ENCODE results near the gene GJD4. TPM values are rescaled to one million over a fixed set of nuclear protein-coding genes. Genes with fewer than 3 reads are reported as not detected.

GJD4 gene
- total and polyA plus RNA-seq, 2 of the 4 experiments (the other 2 are of a cell fraction) = not detected

DNA sequence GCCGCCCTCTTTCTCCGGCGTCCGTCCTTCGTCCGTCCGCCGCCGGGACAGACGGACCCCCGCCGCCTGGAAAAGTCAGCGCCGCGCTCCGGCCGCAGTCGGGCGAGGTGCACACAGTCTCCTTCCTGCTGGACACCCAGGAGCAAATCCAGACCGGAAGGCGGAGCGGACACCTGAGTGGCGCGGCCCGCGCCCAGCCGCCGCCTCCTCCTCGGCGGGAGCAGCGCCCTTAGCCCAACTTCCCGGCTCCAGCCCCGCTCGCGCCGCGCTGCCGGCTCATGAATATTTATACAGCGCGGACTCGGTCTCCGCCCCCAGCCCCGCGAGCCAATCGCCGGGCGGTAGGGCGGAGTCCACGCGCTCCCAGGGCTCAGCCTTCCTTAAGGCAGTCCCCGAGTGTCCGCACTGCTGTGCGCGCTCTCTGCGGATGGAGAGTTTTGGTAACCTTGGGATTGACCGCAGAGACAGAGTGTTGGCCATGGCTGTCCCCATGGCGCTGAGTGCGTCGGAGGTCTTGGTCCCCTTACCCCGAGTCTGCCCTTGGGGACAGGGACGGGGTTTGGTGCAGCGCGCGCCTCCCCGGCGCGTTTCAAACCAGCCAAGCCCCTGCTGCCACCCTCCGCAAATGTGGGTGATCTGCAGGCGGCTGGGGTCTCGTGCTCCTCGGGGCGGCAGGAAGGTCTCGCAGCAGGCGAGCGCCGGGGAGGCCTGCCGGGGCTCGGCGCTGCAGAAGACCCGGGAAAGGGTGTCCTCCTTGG lies 37.1 kb downstream of the GJD4 start, which contains the start of gene FZD8:
Gene FZD8 (minus strand): TSS at position 262 of the 758 bp plus-strand sequence. CDS start 867 bp downstream, outside the sequence.
- Histone ChIP-seq H3K9ac (ENCODE audit: low read depth, low read length) (peak within 1 kb of the TSS; percentile 46; the same call in 1 of the 2 replicates), H2BK15ac (ENCODE audit: low read depth, low read length) (no peak within 1 kb of the TSS), H2BK20ac (ENCODE audit: low read depth, low read length) (no peak within 1 kb of the TSS), H3K56ac (ENCODE audit: extremely low read depth, insufficient read depth, low read length) (no peak within 1 kb of the TSS), H3K14ac (replicated peaks; ENCODE audit: low read depth, low read length) (0 out of 2 replicates have a peak within 1 kb of the TSS, but pooled peaks have one; percentile 37), H2BK5ac (ENCODE audit: low read depth, low read length, poor library complexity, severe bottlenecking) (peak within 1 kb of the TSS; percentile 54), H4K20me1 (ENCODE audit: insufficient read depth, low read length) (peaks cover 8% of the 10 kb centered on the region; the same call in 1 of the 2 replicates), H3K4me1 (ENCODE audit: control insufficient read depth, insufficient read depth, low read length) (peaks cover 7% of the 10 kb centered on the region), H2BK120ac (ENCODE audit: low read depth, low read length) (no peak within 1 kb of the TSS), H3K4me2 (ENCODE audit: low read depth, low read length) (peak within 1 kb of the TSS; percentile 100), H2AK5ac (ENCODE audit: low read depth, low read length) (no peak within 1 kb of the TSS), H3K4me3 (ENCODE audit: insufficient read depth, low read depth, low read length) (peak within 1 kb of the TSS; percentile 62), H4K8ac (ENCODE audit: low read depth in 2 of 2, low read length in 2 of 2) (no peak within 1 kb of the TSS), H2AK9ac (replicated peaks; ENCODE audit: low read depth, low read length, poor library complexity) (peak within 1 kb of the TSS; percentile 39), H3K4ac (ENCODE audit: low read depth, low read length) (no peak within 1 kb of the TSS; the same call in 1 of the 2 replicates), H3K27me3 (ENCODE audit: control insufficient read depth, insufficient read depth, low read length) (0 out of 2 replicates have a peak, but pooled peaks cover 2% of the 10 kb centered on the region), H2AFZ (replicated peaks; ENCODE audit: low read length, poor library complexity) (peak within 1 kb of the TSS; percentile 98), H3K23ac (ENCODE audit: low read depth, low read length) (peak within 1 kb of the TSS; percentile 79; the same call in 1 of the 2 replicates), H3K9me3 (ENCODE audit: control insufficient read depth, insufficient read depth, low read length) (no peaks in the 10 kb centered on the region), H3K79me1 (ENCODE audit: low read depth in 1 of 2, low read length in 2 of 2) (peaks cover 12 to 21% of the 10 kb centered on the region in 2 experiments), H3K18ac (ENCODE audit: low read depth, low read length) (no peak within 1 kb of the TSS), H3K9me1 (ENCODE audit: insufficient read depth, low read length) (no peaks in the 10 kb centered on the region), H3K36me3 (ENCODE audit: control insufficient read depth, insufficient read depth, low read length) (no peaks in the 10 kb centered on the region), H4K5ac (ENCODE audit: low read depth, low read length) (no peak within 1 kb of the TSS), H4K91ac (ENCODE audit: insufficient read depth, low read depth, low read length) (no peak within 1 kb of the TSS; the same call in 1 of the 2 replicates), H3K27ac (ENCODE audit: insufficient read depth, low read length) (peak within 1 kb of the TSS; percentile 56; the same call in 1 of the 2 replicates)
- TF ChIP-seq BHLHE40 (IDR thresholded peaks at IDR 0.05; ENCODE audit: low read depth, low read length) = peak; percentile 14; the same call in 1 of the 2 replicates
- no peak for TF ChIP-seq SMC3 (IDR thresholded peaks at IDR 0.05; ENCODE audit: low read depth, low read length)
- no peak for TF ChIP-seq RCOR1 (IDR thresholded peaks at IDR 0.05; ENCODE audit: insufficient replicate concordance, low read length)
- TF ChIP-seq MAZ (IDR thresholded peaks at IDR 0.05; ENCODE audit: borderline replicate concordance, low read depth, low read length) = 0 out of 2 replicates have a peak, but pooled peaks have one; percentile 7
- no peak for TF ChIP-seq FOS (IDR thresholded peaks at IDR 0.05; ENCODE audit: low read depth, low read length)
- 0 out of 2 replicates have a peak, but pooled peaks have one; percentile 10 for TF ChIP-seq RAD21 (IDR thresholded peaks at IDR 0.05; ENCODE audit: low read length)
- 0 out of 2 replicates have a peak, but pooled peaks have one; percentile 44 for TF ChIP-seq MXI1 (IDR thresholded peaks at IDR 0.05; ENCODE audit: borderline replicate concordance, low read depth, low read length)
- TF ChIP-seq, protein P1, sequence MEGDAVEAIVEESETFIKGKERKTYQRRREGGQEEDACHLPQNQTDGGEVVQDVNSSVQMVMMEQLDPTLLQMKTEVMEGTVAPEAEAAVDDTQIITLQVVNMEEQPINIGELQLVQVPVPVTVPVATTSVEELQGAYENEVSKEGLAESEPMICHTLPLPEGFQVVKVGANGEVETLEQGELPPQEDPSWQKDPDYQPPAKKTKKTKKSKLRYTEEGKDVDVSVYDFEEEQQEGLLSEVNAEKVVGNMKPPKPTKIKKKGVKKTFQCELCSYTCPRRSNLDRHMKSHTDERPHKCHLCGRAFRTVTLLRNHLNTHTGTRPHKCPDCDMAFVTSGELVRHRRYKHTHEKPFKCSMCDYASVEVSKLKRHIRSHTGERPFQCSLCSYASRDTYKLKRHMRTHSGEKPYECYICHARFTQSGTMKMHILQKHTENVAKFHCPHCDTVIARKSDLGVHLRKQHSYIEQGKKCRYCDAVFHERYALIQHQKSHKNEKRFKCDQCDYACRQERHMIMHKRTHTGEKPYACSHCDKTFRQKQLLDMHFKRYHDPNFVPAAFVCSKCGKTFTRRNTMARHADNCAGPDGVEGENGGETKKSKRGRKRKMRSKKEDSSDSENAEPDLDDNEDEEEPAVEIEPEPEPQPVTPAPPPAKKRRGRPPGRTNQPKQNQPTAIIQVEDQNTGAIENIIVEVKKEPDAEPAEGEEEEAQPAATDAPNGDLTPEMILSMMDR (conservative IDR thresholded peaks at IDR 0.05; ENCODE audit: low read depth, low read length) = peak; percentile 24; the same call in 1 of the 2 replicates
- peak; percentile 99 for TF ChIP-seq POLR2A (IDR thresholded peaks at IDR 0.05; ENCODE audit: low read depth, low read length)
- in situ Hi-C loops (cut with MboI; ENCODE audit: low sequenced_read_pairs) (loop anchor here (10.0 kb wide), 1 partner anchor 273 kb away; no protein-coding TSS in a partner anchor), dilution Hi-C loops (cut with HindIII; ENCODE audit: low sequenced_read_pairs, unreplicated experiment) (no loop called here), intact Hi-C loops (cut with micrococcal nuclease) (loop anchor here (1.0 to 10.0 kb wide), 6 partner anchors 275 to 1137 kb away; no protein-coding TSS in a partner anchor)
- ChIA-PET POLR2A (ENCODE audit: unreplicated experiment) (no interaction called here), CTCF (no interaction called here)
- DNase-seq (peak; percentile 90), ATAC-seq (ENCODE audit: low read depth) (peak; percentile 83)
- no TSS peak for BruUV-seq (replicated peaks)
- 0% methylated on average over 28 of the region's 80 CpGs; no CpG with 5 or more reads in 1 of the 2 experiments for WGBS, 2 experiments (ENCODE audit: extremely low coverage in 2 of 2, insufficient read length in 1 of 2)
